Mucosa of descending colon (tissue), 3 donors: ENCODE measurements around the gene ZBTB1. TPM values are rescaled to one million over a fixed set of nuclear protein-coding genes. Genes with fewer than 3 reads are reported as not detected.
A peak's percentile ranks its signal among the peaks of the same experiment; 100 is the strongest.

Source experiments
- ATAC-seq: fragments of 200-7000 bp; cut with Tn5 transposase; one replicate; pipeline ENCODE4 v1.9.1; 2020; ENCODE audit warnings: mild to moderate bottlenecking, moderate library complexity
- DNase-seq, 3 donors: peaks; one replicate each; pipeline ENCODE4 v3.0.0-alpha.2; 2020
- H3K36me3 ChIP-seq: fragments of 200-600 bp; one replicate; pipeline ENCODE4 v1.8.0; 2021; ENCODE audit warnings: low read depth, mild to moderate bottlenecking
- H3K4me1 ChIP-seq: fragments of 200-600 bp; one replicate; pipeline ENCODE4 v1.8.0; 2021; ENCODE audit warnings: low read depth, mild to moderate bottlenecking
- H3K4me3 ChIP-seq: fragments of 200-600 bp; one replicate; pipeline ENCODE4 v1.8.0; 2021; ENCODE audit warnings: mild to moderate bottlenecking
- H3K9me3 ChIP-seq: fragments of 200-600 bp; one replicate; pipeline ENCODE4 v1.8.0; 2021; ENCODE audit warnings: mild to moderate bottlenecking
- intact Hi-C, 2 donors: fragments of 100-400 bp; cut with DNase I in 1 of 2; cut with micrococcal nuclease in 1 of 2; formaldehyde crosslinking; loops; one replicate each; pipeline versions ENCODE4 v1.11.0 to v1.11.1; 2022; cut with DNase I, micrococcal nuclease
- total RNA-seq, 3 donors: library from RNA; stranded (reverse); fragmentation: NEBNext Ultra II Directional in 2 of 3; extraction: Animal tissue kit (Norgen Biotek cat#: 25700) in 2 of 3; gene quantifications; one replicate each; pipeline versions ENCODE4 v1.2.1 to v1.2.4, GENCODE V29; 2021 to 2023
- TF ChIP-seq, protein P1 (sequence below): fragments of 200-600 bp; IDR thresholded peaks from one replicate; pipeline ENCODE4 v1.8.0; 2022; ENCODE audit warnings: antibody characterized with exemption, mild to moderate bottlenecking
- donor health status: DM: no; HTN: no; CAD: no; lungs with moderate emphysema.
- donor health status: DM: no; HTN: no; CAD: no.
- donor health status: DM: no; HTN: yes; CAD: no.

Gene ZBTB1
- total RNA-seq, 3 donors from 2014 or later = 26.5 to 40.9 (median 33.0) TPM

- H3K4me1 ChIP-seq = no peaks in the 10 kb centered on the region
- no peak for DNase-seq
- H3K36me3 ChIP-seq = peaks cover 3% of the 10 kb centered on the region
- peaks cover 3% of the 10 kb centered on the region for H3K9me3 ChIP-seq
- TF ChIP-seq, protein P1, sequence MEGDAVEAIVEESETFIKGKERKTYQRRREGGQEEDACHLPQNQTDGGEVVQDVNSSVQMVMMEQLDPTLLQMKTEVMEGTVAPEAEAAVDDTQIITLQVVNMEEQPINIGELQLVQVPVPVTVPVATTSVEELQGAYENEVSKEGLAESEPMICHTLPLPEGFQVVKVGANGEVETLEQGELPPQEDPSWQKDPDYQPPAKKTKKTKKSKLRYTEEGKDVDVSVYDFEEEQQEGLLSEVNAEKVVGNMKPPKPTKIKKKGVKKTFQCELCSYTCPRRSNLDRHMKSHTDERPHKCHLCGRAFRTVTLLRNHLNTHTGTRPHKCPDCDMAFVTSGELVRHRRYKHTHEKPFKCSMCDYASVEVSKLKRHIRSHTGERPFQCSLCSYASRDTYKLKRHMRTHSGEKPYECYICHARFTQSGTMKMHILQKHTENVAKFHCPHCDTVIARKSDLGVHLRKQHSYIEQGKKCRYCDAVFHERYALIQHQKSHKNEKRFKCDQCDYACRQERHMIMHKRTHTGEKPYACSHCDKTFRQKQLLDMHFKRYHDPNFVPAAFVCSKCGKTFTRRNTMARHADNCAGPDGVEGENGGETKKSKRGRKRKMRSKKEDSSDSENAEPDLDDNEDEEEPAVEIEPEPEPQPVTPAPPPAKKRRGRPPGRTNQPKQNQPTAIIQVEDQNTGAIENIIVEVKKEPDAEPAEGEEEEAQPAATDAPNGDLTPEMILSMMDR = no peak
- intact Hi-C loops = no loop called here
- no peak overlapping the region for H3K4me3 ChIP-seq
- ATAC-seq = no peak
These were observed 32.1 kb downstream of the ZBTB1 start for GRCh38 chr14:64536488-64537245.

- Histone ChIP-seq H3K9me3 (peaks cover 3% of the 10 kb centered on the region), H3K36me3 (peaks cover 3% of the 10 kb centered on the region), H3K4me3 (peak within 1 kb of the TSS; percentile 23), H3K4me1 (no peaks in the 10 kb centered on the region)
- TF ChIP-seq, protein P1 = peak; percentile 85
- ATAC-seq (peak; percentile 95), DNase-seq (peak; percentile 98 to 100 (median 99))
- intact Hi-C loops = loop anchor here (5.0 to 10.0 kb wide), 2 partner anchors 94 to 97 kb away; no protein-coding TSS in a partner anchor
These were observed 35.9 kb downstream of the ZBTB1 start, which contains the start of gene HSPA2 for GRCh38 chr14:64540208-64541202. HSPA2 (plus strand) TSS chr14:64540741; CDS start chr14:64540850, 109 bp downstream.

- TF ChIP-seq, protein P1 = no peak
- H3K4me3 ChIP-seq = no peak overlapping the region
- intact Hi-C loops = loop anchor here (5.0 to 10.0 kb wide), 2 partner anchors 93 to 96 kb away; no protein-coding TSS in a partner anchor
- no peak for ATAC-seq
- H3K36me3 ChIP-seq = peaks cover 3% of the 10 kb centered on the region
- DNase-seq = peak; percentile 42 to 65 (median 58)
- peaks cover 3% of the 10 kb centered on the region for H3K9me3 ChIP-seq
- H3K4me1 ChIP-seq = no peaks in the 10 kb centered on the region
These were observed 36.8 kb downstream of the ZBTB1 start for GRCh38 chr14:64541261-64541971.

GRCh38 chr14:64541972-64542835, 37.6 kb downstream of the ZBTB1 start:
- intact Hi-C loops = loop anchor here (5.0 to 10.0 kb wide), 2 partner anchors 93 to 95 kb away; no protein-coding TSS in a partner anchor
- Histone ChIP-seq H3K9me3 (peaks cover 3% of the 10 kb centered on the region), H3K4me1 (no peaks in the 10 kb centered on the region), H3K36me3 (peaks cover 3% of the 10 kb centered on the region), H3K4me3 (no peak overlapping the region)
- TF ChIP-seq, protein P1 = no peak
- ATAC-seq = no peak
- DNase-seq = peak in 2 of 3 donors; percentile 30 to 41
